ENCODE measurements around the gene GPD2. TPM values are rescaled to one million over a fixed set of nuclear protein-coding genes. Genes with fewer than 3 reads are reported as not detected.

GPD2 gene
- polyA plus RNA-seq, 1 donor from 2014 or later, result 3.5 TPM

- Histone ChIP-seq H4K20me1 (ENCODE audit: insufficient read depth) (no peaks in the 10 kb centered on the region), H3K27ac (ENCODE audit: low read length) (no peak overlapping the region), H3K9ac (ENCODE audit: low read length) (no peak overlapping the region), H3K4me2 (ENCODE audit: low read length) (no peak overlapping the region), H3K9me3 (ENCODE audit: low read length) (no peaks in the 10 kb centered on the region), H3K36me3 (ENCODE audit: insufficient read depth, low read length) (no peaks in the 10 kb centered on the region), H3K27me3 (ENCODE audit: insufficient read depth, low read depth, low read length) (no peaks in the 10 kb centered on the region), H3F3A (ENCODE audit: insufficient read depth, low read length, poor library complexity, severe bottlenecking) (no peaks in the 10 kb centered on the region), H3K79me2 (replicated peaks; ENCODE audit: insufficient read depth, low read length) (no peaks in the 10 kb centered on the region), H3K9me2 (ENCODE audit: insufficient read depth, low read length) (no peaks in the 10 kb centered on the region), H3K4me3 (ENCODE audit: low read length) (no peak overlapping the region), H2AFZ (ENCODE audit: low read depth, low read length) (no peak overlapping the region)
- TF ChIP-seq EZH2 (IDR thresholded peaks at IDR 0.05; ENCODE audit: borderline replicate concordance, insufficient read depth, low read length, poor library complexity, severe bottlenecking) (no peak), MXI1 (conservative IDR thresholded peaks at IDR 0.05; ENCODE audit: poor library complexity, severe bottlenecking) (no peak), EP300 (conservative IDR thresholded peaks at IDR 0.05; ENCODE audit: poor library complexity, severe bottlenecking) (no peak), TAF1 (IDR thresholded peaks at IDR 0.05; ENCODE audit: low read depth) (no peak), SMC3 (conservative IDR thresholded peaks at IDR 0.05; ENCODE audit: poor library complexity) (no peak), RAD21 (conservative IDR thresholded peaks at IDR 0.05) (no peak), POLR2AphosphoS5 (IDR thresholded peaks at IDR 0.05) (no peak)
- TF ChIP-seq, protein P1, sequence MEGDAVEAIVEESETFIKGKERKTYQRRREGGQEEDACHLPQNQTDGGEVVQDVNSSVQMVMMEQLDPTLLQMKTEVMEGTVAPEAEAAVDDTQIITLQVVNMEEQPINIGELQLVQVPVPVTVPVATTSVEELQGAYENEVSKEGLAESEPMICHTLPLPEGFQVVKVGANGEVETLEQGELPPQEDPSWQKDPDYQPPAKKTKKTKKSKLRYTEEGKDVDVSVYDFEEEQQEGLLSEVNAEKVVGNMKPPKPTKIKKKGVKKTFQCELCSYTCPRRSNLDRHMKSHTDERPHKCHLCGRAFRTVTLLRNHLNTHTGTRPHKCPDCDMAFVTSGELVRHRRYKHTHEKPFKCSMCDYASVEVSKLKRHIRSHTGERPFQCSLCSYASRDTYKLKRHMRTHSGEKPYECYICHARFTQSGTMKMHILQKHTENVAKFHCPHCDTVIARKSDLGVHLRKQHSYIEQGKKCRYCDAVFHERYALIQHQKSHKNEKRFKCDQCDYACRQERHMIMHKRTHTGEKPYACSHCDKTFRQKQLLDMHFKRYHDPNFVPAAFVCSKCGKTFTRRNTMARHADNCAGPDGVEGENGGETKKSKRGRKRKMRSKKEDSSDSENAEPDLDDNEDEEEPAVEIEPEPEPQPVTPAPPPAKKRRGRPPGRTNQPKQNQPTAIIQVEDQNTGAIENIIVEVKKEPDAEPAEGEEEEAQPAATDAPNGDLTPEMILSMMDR (IDR thresholded peaks at IDR 0.05; ENCODE audit: poor library complexity, severe bottlenecking), result no peak
- TF ChIP-seq, protein P2, sequence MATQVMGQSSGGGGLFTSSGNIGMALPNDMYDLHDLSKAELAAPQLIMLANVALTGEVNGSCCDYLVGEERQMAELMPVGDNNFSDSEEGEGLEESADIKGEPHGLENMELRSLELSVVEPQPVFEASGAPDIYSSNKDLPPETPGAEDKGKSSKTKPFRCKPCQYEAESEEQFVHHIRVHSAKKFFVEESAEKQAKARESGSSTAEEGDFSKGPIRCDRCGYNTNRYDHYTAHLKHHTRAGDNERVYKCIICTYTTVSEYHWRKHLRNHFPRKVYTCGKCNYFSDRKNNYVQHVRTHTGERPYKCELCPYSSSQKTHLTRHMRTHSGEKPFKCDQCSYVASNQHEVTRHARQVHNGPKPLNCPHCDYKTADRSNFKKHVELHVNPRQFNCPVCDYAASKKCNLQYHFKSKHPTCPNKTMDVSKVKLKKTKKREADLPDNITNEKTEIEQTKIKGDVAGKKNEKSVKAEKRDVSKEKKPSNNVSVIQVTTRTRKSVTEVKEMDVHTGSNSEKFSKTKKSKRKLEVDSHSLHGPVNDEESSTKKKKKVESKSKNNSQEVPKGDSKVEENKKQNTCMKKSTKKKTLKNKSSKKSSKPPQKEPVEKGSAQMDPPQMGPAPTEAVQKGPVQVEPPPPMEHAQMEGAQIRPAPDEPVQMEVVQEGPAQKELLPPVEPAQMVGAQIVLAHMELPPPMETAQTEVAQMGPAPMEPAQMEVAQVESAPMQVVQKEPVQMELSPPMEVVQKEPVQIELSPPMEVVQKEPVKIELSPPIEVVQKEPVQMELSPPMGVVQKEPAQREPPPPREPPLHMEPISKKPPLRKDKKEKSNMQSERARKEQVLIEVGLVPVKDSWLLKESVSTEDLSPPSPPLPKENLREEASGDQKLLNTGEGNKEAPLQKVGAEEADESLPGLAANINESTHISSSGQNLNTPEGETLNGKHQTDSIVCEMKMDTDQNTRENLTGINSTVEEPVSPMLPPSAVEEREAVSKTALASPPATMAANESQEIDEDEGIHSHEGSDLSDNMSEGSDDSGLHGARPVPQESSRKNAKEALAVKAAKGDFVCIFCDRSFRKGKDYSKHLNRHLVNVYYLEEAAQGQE (IDR thresholded peaks at IDR 0.05; ENCODE audit: borderline replicate concordance), result no peak
Observed at GRCh38 chr2:156464106-156464505, 27.9 kb downstream of the GPD2 start.

DNA sequence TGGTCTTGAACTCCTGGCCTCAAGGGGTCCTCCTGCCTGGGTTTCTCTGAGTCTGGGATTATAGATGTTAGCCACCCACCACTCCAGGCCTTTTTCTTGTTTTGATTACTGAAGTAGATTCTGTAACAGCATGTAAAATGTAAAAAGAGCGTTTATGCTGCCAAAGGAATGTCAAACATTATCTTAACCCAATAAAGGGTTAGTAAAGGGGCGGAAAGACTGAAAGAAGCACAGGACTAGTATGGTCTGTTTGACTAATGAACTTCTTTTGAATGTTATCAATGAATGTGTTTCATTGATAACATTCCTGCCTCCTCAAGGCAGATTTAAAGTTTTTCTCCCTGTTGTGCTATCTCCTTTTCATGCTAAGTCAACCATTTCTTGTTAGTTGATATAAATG, 29.4 kb downstream of the GPD2 start:
- no peaks in the 10 kb centered on the region for H3K9me2 ChIP-seq (ENCODE audit: insufficient read depth, low read length)
- no peaks in the 10 kb centered on the region for H3K9me3 ChIP-seq (ENCODE audit: low read length)
- no peak overlapping the region for H3K27ac ChIP-seq (ENCODE audit: low read length)
- H3K9ac ChIP-seq (ENCODE audit: low read length), result no peak overlapping the region
- H4K20me1 ChIP-seq (ENCODE audit: insufficient read depth), result no peaks in the 10 kb centered on the region
- TF ChIP-seq EP300 (conservative IDR thresholded peaks at IDR 0.05; ENCODE audit: poor library complexity, severe bottlenecking), result no peak
- TF ChIP-seq, protein P1 (IDR thresholded peaks at IDR 0.05; ENCODE audit: poor library complexity, severe bottlenecking), result no peak
- no peak for TF ChIP-seq EZH2 (IDR thresholded peaks at IDR 0.05; ENCODE audit: borderline replicate concordance, insufficient read depth, low read length, poor library complexity, severe bottlenecking)
- no peak for TF ChIP-seq SMC3 (conservative IDR thresholded peaks at IDR 0.05; ENCODE audit: poor library complexity)
- no peak for TF ChIP-seq RAD21 (conservative IDR thresholded peaks at IDR 0.05)
- no peaks in the 10 kb centered on the region for H3F3A ChIP-seq (ENCODE audit: insufficient read depth, low read length, poor library complexity, severe bottlenecking)
- no peak overlapping the region for H2AFZ ChIP-seq (ENCODE audit: low read depth, low read length)
- no peaks in the 10 kb centered on the region for H3K36me3 ChIP-seq (ENCODE audit: insufficient read depth, low read length)
- H3K27me3 ChIP-seq (ENCODE audit: insufficient read depth, low read depth, low read length), result no peaks in the 10 kb centered on the region
- H3K4me3 ChIP-seq (ENCODE audit: low read length), result no peak overlapping the region
- H3K4me2 ChIP-seq (ENCODE audit: low read length), result no peak overlapping the region
- H3K79me2 ChIP-seq (replicated peaks; ENCODE audit: insufficient read depth, low read length), result no peaks in the 10 kb centered on the region
